ENCODE data around the gene RRM1.
"Not testable (repeated sequence)": the region's sequence is repeated elsewhere in the genome, so short reads cannot be mapped to it uniquely, and the experiment has no call there.

Gene RRM1

GRCh38 chr11:4094348-4095291 is at the start of gene RRM1:
TSS of gene RRM1 (plus strand) at chr11:4094799. CDS start at chr11:4095013, 214 bp downstream.
- DNase-seq (ENCODE audit: low read depth in 4 of 4, low spot score in 1 of 4): peak; percentile 86 to 94 (median 92)

- DNase-seq (ENCODE audit: low read depth in 4 of 4, low spot score in 1 of 4): no peak
Measured at GRCh38 chr11:4044976-4045646, 49.5 kb upstream of the RRM1 start.

GRCh38 chr11:4048340-4048739 is 46.3 kb upstream of the RRM1 start:
- no peak for DNase-seq (ENCODE audit: low read depth in 4 of 4, low spot score in 1 of 4)

GRCh38 chr11:4049006-4049405 is 45.6 kb upstream of the RRM1 start:
- DNase-seq (ENCODE audit: low read depth in 4 of 4, low spot score in 1 of 4): no peak

- DNase-seq (ENCODE audit: low read depth in 4 of 4, low spot score in 1 of 4): no peak
Measured at GRCh38 chr11:4050138-4050537, 44.5 kb upstream of the RRM1 start.

- DNase-seq (ENCODE audit: low read depth in 4 of 4, low spot score in 1 of 4): not testable (repeated sequence)
Measured at GRCh38 chr11:4053200-4053599, 41.4 kb upstream of the RRM1 start.

- no peak for DNase-seq (ENCODE audit: low read depth in 4 of 4, low spot score in 1 of 4)
Measured at GRCh38 chr11:4054643-4055042, 40.0 kb upstream of the RRM1 start.

GRCh38 chr11:4059424-4059823 is 35.2 kb upstream of the RRM1 start:
- DNase-seq (ENCODE audit: low read depth in 4 of 4, low spot score in 1 of 4): no peak

- DNase-seq (ENCODE audit: low read depth in 4 of 4, low spot score in 1 of 4): no peak
Measured at GRCh38 chr11:4060182-4060923, 34.2 kb upstream of the RRM1 start.

GRCh38 chr11:4061700-4062099 is 32.9 kb upstream of the RRM1 start:
- no peak for DNase-seq (ENCODE audit: low read depth in 4 of 4, low spot score in 1 of 4)

- no peak for DNase-seq (ENCODE audit: low read depth in 4 of 4, low spot score in 1 of 4)
Measured at GRCh38 chr11:4063348-4063747, 31.3 kb upstream of the RRM1 start.

- no peak for DNase-seq (ENCODE audit: low read depth in 4 of 4, low spot score in 1 of 4)
Measured at GRCh38 chr11:4064278-4064955, 30.2 kb upstream of the RRM1 start.

GRCh38 chr11:4065086-4065485 is 29.5 kb upstream of the RRM1 start:
- DNase-seq (ENCODE audit: low read depth in 4 of 4, low spot score in 1 of 4): no peak

GRCh38 chr11:4065601-4066377 is 28.8 kb upstream of the RRM1 start:
- DNase-seq (ENCODE audit: low read depth in 4 of 4, low spot score in 1 of 4): no peak

- no peak for DNase-seq (ENCODE audit: low read depth in 4 of 4, low spot score in 1 of 4)
Measured at GRCh38 chr11:4066910-4067309, 27.7 kb upstream of the RRM1 start.

- no peak for DNase-seq (ENCODE audit: low read depth in 4 of 4, low spot score in 1 of 4)
Measured at GRCh38 chr11:4068962-4069361, 25.6 kb upstream of the RRM1 start.

- DNase-seq (ENCODE audit: low read depth in 4 of 4, low spot score in 1 of 4): no peak
Measured at GRCh38 chr11:4071325-4071724, 23.3 kb upstream of the RRM1 start.

- DNase-seq (ENCODE audit: low read depth in 4 of 4, low spot score in 1 of 4): no peak
Measured at GRCh38 chr11:4071914-4072313, 22.7 kb upstream of the RRM1 start.

GRCh38 chr11:4072668-4073285 is 21.8 kb upstream of the RRM1 start:
- peak in 1 of 4 experiments; percentile 21 for DNase-seq (ENCODE audit: low read depth in 4 of 4, low spot score in 1 of 4)

- no peak for DNase-seq (ENCODE audit: low read depth in 4 of 4, low spot score in 1 of 4)
Measured at GRCh38 chr11:4074266-4074665, 20.3 kb upstream of the RRM1 start.
